Thyroid gland (tissue), 4 donors: ENCODE data around the gene G0S2. TPM values are rescaled to one million over a fixed set of nuclear protein-coding genes. Genes with fewer than 3 reads are reported as not detected.
"Not testable (repeated sequence)": the region's sequence is repeated elsewhere in the genome, so short reads cannot be mapped to it uniquely, and the experiment has no call there.

Experiments used
- DNase-seq, 2 donors: peaks; one replicate each; pipeline ENCODE4 v3.0.0-alpha.2; 2019
- H3K27ac ChIP-seq, 3 donors: fragments of 200-600 bp; sonication (generic); 1 replicate in 2 of 3; 2 replicates in 1 of 3; pipeline ENCODE4 v1.5.1; 2016 to 2019; ENCODE audit warnings: mild to moderate bottlenecking in 1 of 3, moderate library complexity in 1 of 3
- H3K27me3 ChIP-seq: fragments of 200-600 bp; sonication (generic); one replicate; pipeline ENCODE4 v1.5.1; 2019
- H3K36me3 ChIP-seq, 2 donors: fragments of 200-600 bp; sonication (generic); one replicate each; pipeline ENCODE4 v1.5.1; 2016 to 2019
- H3K4me1 ChIP-seq, 2 donors: fragments of 200-600 bp; sonication (generic); one replicate each; pipeline ENCODE4 v1.5.1; 2017 to 2019
- H3K4me3 ChIP-seq, 3 donors: fragments of 200-600 bp; sonication (generic); replicated peaks in 1 of 3; 1 replicate in 2 of 3; 2 replicates in 1 of 3; pipeline ENCODE4 v1.5.1; 2016; ENCODE audit warnings: mild to moderate bottlenecking in 1 of 3
- H3K9me3 ChIP-seq: fragments of 200-600 bp; sonication (generic); one replicate; pipeline ENCODE4 v1.5.1; 2017
- POLR2A ChIP-seq, 2 donors: fragments of 450-650 bp; IDR thresholded peaks; one replicate each; pipeline ENCODE4 v1.6.1; 2017; ENCODE audit warnings: antibody characterized with exemption in 2 of 2, mild to moderate bottlenecking in 2 of 2, moderate library complexity in 1 of 2
- WGBS, 2 donors: methylation state at CpG; one replicate each; pipeline ENCODE4 v1.1.5; 2017; 5-methylcytosine and 5-hydroxymethylcytosine counted together
- intact Hi-C: fragments of 100-400 bp; cut with DNase I; formaldehyde crosslinking; loops from one replicate; pipeline ENCODE4 v1.15.1; 2023
- total RNA-seq, 4 donors: library from RNA; depleted of rRNA; stranded (reverse); fragments of >200 nt; gene quantifications; one replicate each; pipeline ENCODE4 v1.2.3, GENCODE V29; 2016
- TF ChIP-seq, protein P1 (sequence below), 6 experiments: fragments of 200-600 bp in 3 of 6; fragments of 450-650 bp in 3 of 6; sonication (generic) in 3 of 6; IDR thresholded peaks; one replicate each; pipeline ENCODE4 v1.5.1; 2016 to 2019; ENCODE audit warnings: antibody characterized with exemption in 6 of 6, mild to moderate bottlenecking in 2 of 6, inconsistent platforms in 1 of 6, moderate library complexity in 1 of 6

Gene G0S2
- total RNA-seq, 4 donors from 2014 or later, result 6.5 to 43.7 (median 10.7) TPM

DNA sequence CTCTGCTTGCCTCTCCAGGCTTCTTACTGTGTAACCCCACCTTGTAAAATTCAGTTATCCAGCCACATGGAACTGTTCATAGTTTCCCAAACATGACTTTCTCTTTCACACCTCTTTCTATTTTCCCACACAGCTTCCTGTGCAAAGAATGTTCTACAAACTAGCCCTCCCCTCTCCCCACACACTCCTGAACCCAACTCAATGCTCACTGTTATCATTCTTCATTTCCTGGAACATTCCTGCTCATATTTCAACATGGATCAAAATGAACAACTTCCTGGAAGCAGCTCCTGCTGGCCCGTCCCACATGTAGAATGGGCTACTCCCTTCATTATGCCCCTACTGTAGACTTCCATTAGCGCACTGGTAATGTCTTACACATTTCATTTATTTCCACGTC lies 21.9 kb downstream of the G0S2 start:
- no peak overlapping the region for H3K4me3 ChIP-seq
- no peak for TF ChIP-seq POLR2A (IDR thresholded peaks at IDR 0.05)
- TF ChIP-seq, protein P1, sequence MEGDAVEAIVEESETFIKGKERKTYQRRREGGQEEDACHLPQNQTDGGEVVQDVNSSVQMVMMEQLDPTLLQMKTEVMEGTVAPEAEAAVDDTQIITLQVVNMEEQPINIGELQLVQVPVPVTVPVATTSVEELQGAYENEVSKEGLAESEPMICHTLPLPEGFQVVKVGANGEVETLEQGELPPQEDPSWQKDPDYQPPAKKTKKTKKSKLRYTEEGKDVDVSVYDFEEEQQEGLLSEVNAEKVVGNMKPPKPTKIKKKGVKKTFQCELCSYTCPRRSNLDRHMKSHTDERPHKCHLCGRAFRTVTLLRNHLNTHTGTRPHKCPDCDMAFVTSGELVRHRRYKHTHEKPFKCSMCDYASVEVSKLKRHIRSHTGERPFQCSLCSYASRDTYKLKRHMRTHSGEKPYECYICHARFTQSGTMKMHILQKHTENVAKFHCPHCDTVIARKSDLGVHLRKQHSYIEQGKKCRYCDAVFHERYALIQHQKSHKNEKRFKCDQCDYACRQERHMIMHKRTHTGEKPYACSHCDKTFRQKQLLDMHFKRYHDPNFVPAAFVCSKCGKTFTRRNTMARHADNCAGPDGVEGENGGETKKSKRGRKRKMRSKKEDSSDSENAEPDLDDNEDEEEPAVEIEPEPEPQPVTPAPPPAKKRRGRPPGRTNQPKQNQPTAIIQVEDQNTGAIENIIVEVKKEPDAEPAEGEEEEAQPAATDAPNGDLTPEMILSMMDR (IDR thresholded peaks at IDR 0.05), result no peak
- no peak for DNase-seq
- H3K9me3 ChIP-seq, result no peaks in the 10 kb centered on the region
- WGBS, 2 donors, result 90 to 91% methylated on average over 3 of the region's 3 CpGs
- intact Hi-C loops, result loop anchor here (10.0 kb wide), 1 partner anchor 92 kb away; no protein-coding TSS in a partner anchor
- no peak overlapping the region for H3K27ac ChIP-seq
- no peaks in the 10 kb centered on the region for H3K36me3 ChIP-seq
- no peaks in the 10 kb centered on the region for H3K4me1 ChIP-seq
- no peaks in the 10 kb centered on the region for H3K27me3 ChIP-seq

DNA sequence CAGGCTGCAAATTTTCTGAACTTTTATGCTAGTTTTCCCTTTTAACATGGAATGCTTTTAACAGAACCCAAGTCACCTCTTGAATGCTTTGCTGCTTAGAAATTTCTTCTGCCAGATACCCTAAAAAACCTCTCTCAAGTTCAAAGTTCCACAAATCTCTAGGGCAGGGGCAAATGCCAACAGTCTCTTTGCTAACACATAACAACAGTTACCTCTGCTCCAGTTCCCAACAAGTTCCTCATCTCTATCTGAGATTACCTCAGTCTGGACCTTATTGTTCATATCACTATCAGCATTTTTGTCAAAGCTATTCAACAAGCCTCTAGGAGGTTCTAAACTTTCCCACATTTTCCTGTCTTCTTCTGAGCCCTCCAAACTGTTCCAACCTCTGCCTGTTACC lies 25.5 kb downstream of the G0S2 start:
- not testable (repeated sequence) for H3K4me3 ChIP-seq, H3K9me3 ChIP-seq, H3K4me1 ChIP-seq

DNA sequence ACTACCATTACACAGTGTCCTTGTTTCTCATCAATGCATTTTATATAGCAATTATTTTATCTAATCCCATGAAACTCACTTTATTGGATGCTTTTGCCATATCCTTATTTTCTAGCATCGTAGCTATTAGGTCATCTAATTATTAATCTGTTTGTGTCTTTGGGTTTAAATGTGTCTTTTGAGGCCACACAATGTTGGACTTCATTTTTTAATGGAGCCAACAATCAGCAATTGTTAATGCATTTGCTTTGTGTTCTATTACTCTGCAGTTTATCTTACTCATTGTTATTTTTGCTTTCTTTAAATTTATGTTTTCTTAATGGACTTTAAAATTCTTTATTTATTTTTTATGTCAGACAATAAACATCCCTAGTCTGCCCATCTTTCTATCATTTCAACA lies 27.6 kb downstream of the G0S2 start:
- intact Hi-C loops, result no loop called here
- no peaks in the 10 kb centered on the region for H3K36me3 ChIP-seq
- H3K9me3 ChIP-seq, result no peaks in the 10 kb centered on the region
- DNase-seq, result no peak
- 81 to 83% methylated on average over 1 of the region's 1 CpG for WGBS, 2 donors
- TF ChIP-seq POLR2A (IDR thresholded peaks at IDR 0.05), result no peak
- TF ChIP-seq, protein P1 (IDR thresholded peaks at IDR 0.05), result no peak
- no peaks in the 10 kb centered on the region for H3K27me3 ChIP-seq
- H3K4me3 ChIP-seq, result no peak overlapping the region
- H3K4me1 ChIP-seq, result no peaks in the 10 kb centered on the region
- H3K27ac ChIP-seq, result no peak overlapping the region

More for the DNA sequence above, 25.5 kb downstream of the G0S2 start:
- H3K27ac ChIP-seq, DNase-seq, H3K27me3 ChIP-seq, intact Hi-C loops, H3K36me3 ChIP-seq: not testable (repeated sequence)

DNA sequence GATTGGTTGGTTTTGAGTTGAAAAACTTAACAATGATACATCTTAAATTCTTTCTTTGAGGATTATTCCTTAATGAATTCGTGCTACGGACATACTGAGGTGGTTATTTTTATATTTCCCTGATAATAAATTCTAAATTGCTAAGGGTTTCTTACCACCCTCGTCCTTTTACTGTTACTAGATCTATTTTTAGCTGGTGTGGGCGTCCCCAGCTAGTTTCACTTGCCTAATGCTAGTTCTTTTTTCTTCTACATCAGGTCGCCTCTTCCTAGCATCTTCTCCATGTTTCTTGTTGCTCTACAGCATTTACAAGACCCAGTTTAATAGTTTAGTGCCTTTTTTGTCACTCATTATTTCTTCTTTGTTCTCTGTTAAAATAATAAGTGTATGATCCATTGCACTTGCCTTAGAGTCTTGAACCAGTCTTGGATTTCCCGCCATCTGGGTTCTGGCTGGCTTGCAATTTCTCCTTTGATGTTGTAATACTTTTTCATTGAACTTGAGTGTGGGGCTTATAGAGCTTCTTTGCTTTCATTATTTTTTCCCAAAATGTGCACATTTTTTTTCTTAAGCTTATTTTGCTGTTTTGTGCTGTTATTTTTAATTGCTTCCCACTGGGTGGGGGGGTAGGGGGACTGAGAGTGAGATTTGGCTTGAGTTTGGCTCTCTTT lies 28.8 kb downstream of the G0S2 start:
- Histone ChIP-seq H3K4me3 (no peak overlapping the region), H3K27me3 (no peaks in the 10 kb centered on the region), H3K9me3 (no peaks in the 10 kb centered on the region), H3K36me3 (no peaks in the 10 kb centered on the region), H3K4me1 (no peaks in the 10 kb centered on the region), H3K27ac (no peak overlapping the region)
- TF ChIP-seq POLR2A (IDR thresholded peaks at IDR 0.05), result no peak
- TF ChIP-seq, protein P1 (IDR thresholded peaks at IDR 0.05), result no peak
- WGBS, 2 donors, result 82 to 86% methylated on average over 6 of the region's 6 CpGs
- intact Hi-C loops, result no loop called here
- DNase-seq, result no peak

DNA sequence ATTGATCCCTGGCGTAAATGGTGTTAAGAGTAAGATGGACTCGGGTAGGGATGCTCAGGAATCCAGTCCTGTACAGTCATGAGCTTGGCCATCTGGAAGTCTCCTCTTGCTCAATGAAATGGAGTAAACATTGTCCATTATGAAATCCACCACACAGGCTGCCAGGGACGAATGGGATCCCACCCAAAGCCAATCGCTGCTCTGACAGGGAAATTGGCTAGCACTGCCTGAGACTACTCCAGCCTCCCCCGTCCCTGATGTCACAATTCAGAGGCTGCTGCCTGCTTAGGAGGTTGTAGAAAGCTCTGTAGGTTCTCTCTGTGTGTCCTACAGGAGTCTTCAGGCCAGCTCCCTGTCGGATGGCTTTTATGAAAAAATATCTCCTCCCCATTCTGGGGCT lies 29.4 kb downstream of the G0S2 start, which contains the start of gene HSD11B1:
HSD11B1 (plus strand) TSS at position 263 of the 400 bp plus-strand sequence; CDS start at position 360, 97 bp downstream.
- Histone ChIP-seq H3K4me1 (no peaks in the 10 kb centered on the region), H3K27me3 (no peaks in the 10 kb centered on the region), H3K9me3 (no peaks in the 10 kb centered on the region), H3K36me3 (no peaks in the 10 kb centered on the region), H3K27ac (no peak within 1 kb of the TSS), H3K4me3 (no peak within 1 kb of the TSS)
- intact Hi-C loops, result no loop called here
- 76 to 79% methylated on average over 4 to 6 of the region's 6 CpGs for WGBS, 2 donors
- TF ChIP-seq, protein P1 (IDR thresholded peaks at IDR 0.05), result no peak
- TF ChIP-seq POLR2A (IDR thresholded peaks at IDR 0.05), result no peak
- DNase-seq, result peak; percentile 17
